SK-N-SH treated with all-trans-retinoic acid at 6 μM for 48 hours (cell line): ENCODE data around the gene RBM44.

Source experiments
- ATAC-seq: fragments of 200-7000 bp; cut with Tn5 transposase; 3 replicates; pipeline ENCODE4 v1.9.1; 2020; ENCODE audit warnings: mild to moderate bottlenecking, moderate library complexity
- ARNTL ChIP-seq: fragments of 450-650 bp; formaldehyde crosslinking; IDR thresholded peaks from 2 replicates; pipeline ENCODE4 v1.5.0; 2020; ENCODE audit warnings: low read depth, mild to moderate bottlenecking, moderate library complexity, borderline replicate concordance
- BACH2 ChIP-seq: fragments of 250-450 bp; sonication (Bioruptor Pico); IDR thresholded peaks from 2 replicates; pipeline ENCODE4 v1.9.0; 2021; ENCODE audit warnings: mild to moderate bottlenecking, borderline replicate concordance
- CSDC2 ChIP-seq: fragments of 250-450 bp; sonication (Bioruptor Pico); IDR thresholded peaks from 2 replicates; pipeline ENCODE4 v1.5.0; 2020; ENCODE audit warnings: mild to moderate bottlenecking, moderate library complexity
- ESRRG ChIP-seq: fragments of 250-450 bp; sonication (Bioruptor Pico); IDR thresholded peaks from 2 replicates; pipeline ENCODE4 v1.6.1; 2021; ENCODE audit warnings: mild to moderate bottlenecking
- GLIS3 ChIP-seq: fragments of 250-450 bp; sonication (Bioruptor Pico); IDR thresholded peaks from 2 replicates; pipeline ENCODE4 v1.5.0; 2020; ENCODE audit warnings: mild to moderate bottlenecking, moderate library complexity
- ISL1 ChIP-seq: fragments of 250-450 bp; sonication (Bioruptor Pico); IDR thresholded peaks from 2 replicates; pipeline ENCODE4 v2.1.2; 2022; ENCODE audit warnings: mild to moderate bottlenecking, moderate library complexity
- PPARA ChIP-seq: fragments of 250-450 bp; sonication (Bioruptor Pico); IDR thresholded peaks from 2 replicates; pipeline ENCODE4 v1.5.0; 2020; ENCODE audit warnings: mild to moderate bottlenecking, borderline replicate concordance
- RARB ChIP-seq: fragments of 250-450 bp; sonication (Bioruptor Pico); IDR thresholded peaks from 2 replicates; pipeline ENCODE4 v1.8.0; 2021; ENCODE audit warnings: mild to moderate bottlenecking, moderate library complexity
- TCF4 ChIP-seq: fragments of 250-450 bp; sonication (Bioruptor Pico); IDR thresholded peaks from 2 replicates; pipeline ENCODE4 v1.8.0; 2021; ENCODE audit warnings: mild to moderate bottlenecking, moderate library complexity, borderline replicate concordance
- TOX ChIP-seq: fragments of 250-450 bp; sonication (Bioruptor Pico); IDR thresholded peaks from 2 replicates; pipeline ENCODE4 v1.8.0; 2021; ENCODE audit warnings: mild to moderate bottlenecking, moderate library complexity, borderline replicate concordance
- ZC3H10 ChIP-seq: fragments of 250-450 bp; sonication (Bioruptor Pico); IDR thresholded peaks from 2 replicates; pipeline ENCODE4 v1.5.1; 2021; ENCODE audit warnings: mild to moderate bottlenecking, moderate library complexity
- ZFP3 ChIP-seq: fragments of 250-450 bp; sonication (Bioruptor Pico); IDR thresholded peaks from 2 replicates; pipeline ENCODE4 v1.5.0; 2020; ENCODE audit warnings: mild to moderate bottlenecking, moderate library complexity
- ZFP30 ChIP-seq: fragments of 450-650 bp; formaldehyde crosslinking; IDR thresholded peaks from 2 replicates; pipeline ENCODE4 v1.5.0; 2022; ENCODE audit warnings: mild to moderate bottlenecking, moderate library complexity
- ZNF565 ChIP-seq: fragments of 450-650 bp; formaldehyde crosslinking; conservative IDR thresholded peaks from 2 replicates; pipeline ENCODE4 v1.5.0; 2020; ENCODE audit warnings: low read depth, mild to moderate bottlenecking, moderate library complexity
- ZNF70 ChIP-seq: fragments of 450-650 bp; formaldehyde crosslinking; IDR thresholded peaks from 2 replicates; pipeline ENCODE4 v1.5.0; 2020; ENCODE audit warnings: mild to moderate bottlenecking, moderate library complexity
- ZNF8 ChIP-seq: fragments of 450-650 bp; formaldehyde crosslinking; IDR thresholded peaks from 2 replicates; pipeline ENCODE4 v1.5.0; 2020; ENCODE audit warnings: mild to moderate bottlenecking, moderate library complexity
- TF ChIP-seq, protein P1 (sequence below): fragments of 250-450 bp; sonication (Bioruptor Pico); IDR thresholded peaks from 2 replicates; pipeline ENCODE4 v1.5.1; 2020; ENCODE audit warnings: low read depth, mild to moderate bottlenecking, moderate library complexity
- TF ChIP-seq, protein P2 (sequence below): fragments of 250-450 bp; sonication (Bioruptor Pico); IDR thresholded peaks from 2 replicates; pipeline ENCODE4 v1.8.0; 2021; ENCODE audit warnings: low read depth, mild to moderate bottlenecking, moderate library complexity, borderline replicate concordance
- TF ChIP-seq, protein P3 (sequence below): fragments of 250-450 bp; sonication (Bioruptor Pico); IDR thresholded peaks from 2 replicates; pipeline ENCODE4 v1.8.0; 2020; ENCODE audit warnings: mild to moderate bottlenecking, moderate library complexity, borderline replicate concordance
- TF ChIP-seq, protein P4 (sequence below): fragments of 250-450 bp; sonication (Bioruptor Pico); IDR thresholded peaks from 2 replicates; pipeline ENCODE4 v1.5.0; 2020; ENCODE audit warnings: mild to moderate bottlenecking, moderate library complexity

Gene RBM44

DNA sequence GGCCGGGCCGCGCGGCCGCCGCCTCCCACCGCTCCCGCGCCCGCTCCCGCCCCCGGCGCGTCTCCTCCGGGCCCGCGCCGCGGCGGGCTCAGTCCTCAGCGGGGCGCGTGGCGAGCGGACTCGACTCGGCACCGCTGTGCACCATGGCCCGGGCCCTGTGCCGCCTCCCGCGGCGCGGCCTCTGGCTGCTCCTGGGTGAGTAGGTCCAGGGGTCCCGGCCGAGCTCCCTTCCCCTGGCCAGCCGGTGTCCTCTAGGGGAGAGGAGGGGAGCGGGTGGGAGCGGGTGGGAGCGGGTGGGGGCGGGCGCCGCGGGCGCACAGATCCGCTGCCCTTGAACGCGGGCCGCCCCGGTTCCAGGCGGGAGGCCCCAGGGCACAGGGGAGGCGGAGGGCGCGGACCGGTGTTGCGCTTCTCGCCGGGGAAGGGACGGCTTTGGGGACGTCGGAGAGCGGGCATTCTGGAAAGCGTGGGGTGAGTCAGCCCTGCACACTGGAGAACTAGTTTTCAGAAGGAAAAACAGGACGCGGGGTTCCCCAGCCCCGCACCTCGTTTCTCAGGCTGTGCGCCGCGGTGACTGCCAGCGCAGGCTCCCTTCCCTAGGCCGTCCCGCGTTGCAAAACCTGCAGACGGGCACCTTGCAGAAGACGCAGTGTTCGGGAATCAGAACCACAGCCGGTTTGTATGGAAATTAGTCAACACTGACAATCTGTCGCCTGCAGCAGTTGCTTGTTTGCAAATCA is 61.1 kb downstream of the RBM44 start, which contains the start of gene RAMP1:
RAMP1 (plus strand) TSS at position 91 of the 740 bp plus-strand sequence; CDS start at position 144, 53 bp downstream.
- peak; percentile 58 for ATAC-seq
- TF ChIP-seq ISL1 (CRISPR knock-in tag) (no peak), BACH2 (CRISPR knock-in tag) (no peak)
- TF ChIP-seq, protein P1, sequence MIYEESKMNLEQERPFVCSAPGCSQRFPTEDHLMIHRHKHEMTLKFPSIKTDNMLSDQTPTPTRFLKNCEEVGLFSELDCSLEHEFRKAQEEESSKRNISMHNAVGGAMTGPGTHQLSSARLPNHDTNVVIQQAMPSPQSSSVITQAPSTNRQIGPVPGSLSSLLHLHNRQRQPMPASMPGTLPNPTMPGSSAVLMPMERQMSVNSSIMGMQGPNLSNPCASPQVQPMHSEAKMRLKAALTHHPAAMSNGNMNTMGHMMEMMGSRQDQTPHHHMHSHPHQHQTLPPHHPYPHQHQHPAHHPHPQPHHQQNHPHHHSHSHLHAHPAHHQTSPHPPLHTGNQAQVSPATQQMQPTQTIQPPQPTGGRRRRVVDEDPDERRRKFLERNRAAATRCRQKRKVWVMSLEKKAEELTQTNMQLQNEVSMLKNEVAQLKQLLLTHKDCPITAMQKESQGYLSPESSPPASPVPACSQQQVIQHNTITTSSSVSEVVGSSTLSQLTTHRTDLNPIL (CRISPR knock-in tag) = 0 out of 2 replicates have a peak, but pooled peaks have one; percentile 16

DNA sequence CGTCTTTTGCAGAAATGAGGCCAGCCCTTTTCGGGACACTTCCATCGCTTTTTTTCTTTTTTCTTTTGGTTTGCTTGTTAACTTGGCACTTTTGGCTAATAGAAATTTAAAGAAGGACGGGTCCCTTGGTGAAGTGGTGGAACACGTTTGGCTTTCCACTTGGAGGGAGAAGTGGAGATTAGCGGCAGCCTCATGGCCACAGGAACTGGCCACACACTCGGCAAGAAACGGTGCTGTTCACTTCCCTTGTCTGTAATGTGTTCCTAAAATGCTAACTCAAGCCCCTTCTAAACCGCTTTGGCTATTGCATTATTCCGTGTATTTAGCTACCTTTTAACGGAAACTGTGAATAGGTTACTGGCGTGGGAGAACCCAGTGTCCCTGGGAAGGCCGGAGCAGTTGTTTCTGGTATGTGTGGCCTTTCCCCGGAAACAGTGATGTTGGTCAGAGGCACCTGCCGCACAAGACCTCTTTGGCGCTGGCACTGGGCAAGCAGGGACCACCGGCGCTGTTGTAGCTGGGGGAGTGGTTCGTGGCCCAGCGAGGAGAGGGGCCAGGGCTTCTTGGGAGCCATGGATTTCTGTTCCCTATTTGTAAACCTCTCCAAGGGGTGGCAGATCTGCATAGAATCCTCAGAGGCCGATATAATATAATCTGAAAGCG is 61.8 kb downstream of the RBM44 start:
- ATAC-seq = no peak
- no peak for TF ChIP-seq ZNF565
- no peak for TF ChIP-seq ARNTL (CRISPR knock-in tag)
- no peak for TF ChIP-seq PPARA (CRISPR knock-in tag)
- no peak for TF ChIP-seq ISL1 (CRISPR knock-in tag)
- TF ChIP-seq, protein P2, sequence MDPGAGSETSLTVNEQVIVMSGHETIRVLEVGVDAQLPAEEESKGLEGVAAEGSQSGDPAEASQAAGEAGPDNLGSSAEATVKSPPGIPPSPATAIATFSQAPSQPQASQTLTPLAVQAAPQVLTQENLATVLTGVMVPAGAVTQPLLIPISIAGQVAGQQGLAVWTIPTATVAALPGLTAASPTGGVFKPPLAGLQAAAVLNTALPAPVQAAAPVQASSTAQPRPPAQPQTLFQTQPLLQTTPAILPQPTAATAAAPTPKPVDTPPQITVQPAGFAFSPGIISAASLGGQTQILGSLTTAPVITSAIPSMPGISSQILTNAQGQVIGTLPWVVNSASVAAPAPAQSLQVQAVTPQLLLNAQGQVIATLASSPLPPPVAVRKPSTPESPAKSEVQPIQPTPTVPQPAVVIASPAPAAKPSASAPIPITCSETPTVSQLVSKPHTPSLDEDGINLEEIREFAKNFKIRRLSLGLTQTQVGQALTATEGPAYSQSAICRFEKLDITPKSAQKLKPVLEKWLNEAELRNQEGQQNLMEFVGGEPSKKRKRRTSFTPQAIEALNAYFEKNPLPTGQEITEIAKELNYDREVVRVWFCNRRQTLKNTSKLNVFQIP = no peak
- TF ChIP-seq ZC3H10 (CRISPR knock-in tag) = no peak
- no peak for TF ChIP-seq ZNF8
- TF ChIP-seq, protein P3, sequence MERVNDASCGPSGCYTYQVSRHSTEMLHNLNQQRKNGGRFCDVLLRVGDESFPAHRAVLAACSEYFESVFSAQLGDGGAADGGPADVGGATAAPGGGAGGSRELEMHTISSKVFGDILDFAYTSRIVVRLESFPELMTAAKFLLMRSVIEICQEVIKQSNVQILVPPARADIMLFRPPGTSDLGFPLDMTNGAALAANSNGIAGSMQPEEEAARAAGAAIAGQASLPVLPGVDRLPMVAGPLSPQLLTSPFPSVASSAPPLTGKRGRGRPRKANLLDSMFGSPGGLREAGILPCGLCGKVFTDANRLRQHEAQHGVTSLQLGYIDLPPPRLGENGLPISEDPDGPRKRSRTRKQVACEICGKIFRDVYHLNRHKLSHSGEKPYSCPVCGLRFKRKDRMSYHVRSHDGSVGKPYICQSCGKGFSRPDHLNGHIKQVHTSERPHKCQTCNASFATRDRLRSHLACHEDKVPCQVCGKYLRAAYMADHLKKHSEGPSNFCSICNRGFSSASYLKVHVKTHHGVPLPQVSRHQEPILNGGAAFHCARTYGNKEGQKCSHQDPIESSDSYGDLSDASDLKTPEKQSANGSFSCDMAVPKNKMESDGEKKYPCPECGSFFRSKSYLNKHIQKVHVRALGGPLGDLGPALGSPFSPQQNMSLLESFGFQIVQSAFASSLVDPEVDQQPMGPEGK = no peak
- TF ChIP-seq TOX = no peak
- TF ChIP-seq, protein P1 (CRISPR knock-in tag) = no peak
- no peak for TF ChIP-seq ESRRG (CRISPR knock-in tag)
- TF ChIP-seq ZFP30 (CRISPR knock-in tag) = no peak
- no peak for TF ChIP-seq RARB (CRISPR knock-in tag)
- TF ChIP-seq ZFP3 (CRISPR knock-in tag) = no peak
- no peak for TF ChIP-seq BACH2 (CRISPR knock-in tag)
- TF ChIP-seq, all 23 proteins: peak for 0

DNA sequence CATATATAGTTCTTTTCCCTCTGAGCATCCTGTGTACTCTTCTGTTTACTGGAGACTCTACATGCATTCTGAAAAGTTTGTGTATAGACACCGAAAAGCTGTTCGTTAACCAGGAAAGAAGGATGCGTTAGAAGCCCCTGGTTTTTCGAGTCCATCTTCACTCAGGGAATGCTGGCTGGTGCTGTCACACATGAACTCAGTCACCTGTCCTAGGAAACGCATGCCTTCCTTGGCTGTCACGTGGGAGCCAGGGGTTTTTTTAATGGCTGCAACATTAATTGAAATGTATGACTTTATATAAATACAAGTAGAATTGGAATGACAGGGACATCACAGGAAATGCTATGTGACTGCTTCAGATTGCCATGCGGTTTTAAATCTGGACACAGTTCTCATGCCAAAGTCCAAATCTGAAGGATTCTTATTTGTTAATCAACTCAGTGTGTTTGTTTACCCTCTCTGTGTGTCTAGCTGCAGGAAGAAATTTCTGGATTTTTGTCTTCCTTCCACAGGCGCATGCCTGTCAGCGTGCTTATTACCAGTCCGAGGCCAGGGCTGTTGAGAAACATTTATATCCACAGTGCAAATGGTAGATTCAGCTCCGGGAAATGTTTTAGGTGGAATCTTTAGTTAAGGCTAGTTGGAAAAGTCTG is 63.4 kb downstream of the RBM44 start:
- ATAC-seq = no peak
- TF ChIP-seq, protein P4, sequence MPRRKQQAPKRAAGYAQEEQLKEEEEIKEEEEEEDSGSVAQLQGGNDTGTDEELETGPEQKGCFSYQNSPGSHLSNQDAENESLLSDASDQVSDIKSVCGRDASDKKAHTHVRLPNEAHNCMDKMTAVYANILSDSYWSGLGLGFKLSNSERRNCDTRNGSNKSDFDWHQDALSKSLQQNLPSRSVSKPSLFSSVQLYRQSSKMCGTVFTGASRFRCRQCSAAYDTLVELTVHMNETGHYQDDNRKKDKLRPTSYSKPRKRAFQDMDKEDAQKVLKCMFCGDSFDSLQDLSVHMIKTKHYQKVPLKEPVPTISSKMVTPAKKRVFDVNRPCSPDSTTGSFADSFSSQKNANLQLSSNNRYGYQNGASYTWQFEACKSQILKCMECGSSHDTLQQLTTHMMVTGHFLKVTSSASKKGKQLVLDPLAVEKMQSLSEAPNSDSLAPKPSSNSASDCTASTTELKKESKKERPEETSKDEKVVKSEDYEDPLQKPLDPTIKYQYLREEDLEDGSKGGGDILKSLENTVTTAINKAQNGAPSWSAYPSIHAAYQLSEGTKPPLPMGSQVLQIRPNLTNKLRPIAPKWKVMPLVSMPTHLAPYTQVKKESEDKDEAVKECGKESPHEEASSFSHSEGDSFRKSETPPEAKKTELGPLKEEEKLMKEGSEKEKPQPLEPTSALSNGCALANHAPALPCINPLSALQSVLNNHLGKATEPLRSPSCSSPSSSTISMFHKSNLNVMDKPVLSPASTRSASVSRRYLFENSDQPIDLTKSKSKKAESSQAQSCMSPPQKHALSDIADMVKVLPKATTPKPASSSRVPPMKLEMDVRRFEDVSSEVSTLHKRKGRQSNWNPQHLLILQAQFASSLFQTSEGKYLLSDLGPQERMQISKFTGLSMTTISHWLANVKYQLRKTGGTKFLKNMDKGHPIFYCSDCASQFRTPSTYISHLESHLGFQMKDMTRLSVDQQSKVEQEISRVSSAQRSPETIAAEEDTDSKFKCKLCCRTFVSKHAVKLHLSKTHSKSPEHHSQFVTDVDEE (CRISPR knock-in tag) = no peak
- no peak for TF ChIP-seq ISL1 (CRISPR knock-in tag)
- no peak for TF ChIP-seq ARNTL (CRISPR knock-in tag)
- TF ChIP-seq, protein P1 (CRISPR knock-in tag) = no peak
- TF ChIP-seq GLIS3 = no peak
- TF ChIP-seq ZNF565 = no peak
- TF ChIP-seq ZNF70 (CRISPR knock-in tag) = no peak
- TF ChIP-seq TCF4 (CRISPR knock-in tag) = no peak
- no peak for TF ChIP-seq ZNF8
- TF ChIP-seq ZFP30 (CRISPR knock-in tag) = no peak
- TF ChIP-seq, protein P2 = no peak
- no peak for TF ChIP-seq ZFP3 (CRISPR knock-in tag)
- TF ChIP-seq, protein P3 = no peak
- TF ChIP-seq CSDC2 = no peak
- TF ChIP-seq ZC3H10 (CRISPR knock-in tag) = no peak
